Loucy (cell line): ENCODE measurements around the gene KIDINS220.

Experiments used
- H2AFZ ChIP-seq: fragments of 200-600 bp; sonication (generic); 2 replicates; pipeline ENCODE4 v1.6.0; 2016; ENCODE audit warnings: antibody characterized with exemption, mild to moderate bottlenecking, low read length, moderate library complexity
- H3F3A ChIP-seq: fragments of 200-600 bp; 2 replicates; pipeline ENCODE4 v1.6.0; 2016; ENCODE audit warnings: antibody characterized with exemption, low read depth, mild to moderate bottlenecking
- H3K27me3 ChIP-seq: fragments of 200-600 bp; sonication (generic); 2 replicates; pipeline ENCODE4 v1.6.1; 2014; ENCODE audit warnings: low read length, mild to moderate bottlenecking; ENCODE audit not compliant: insufficient read depth, poor library complexity, severe bottlenecking
- H3K36me3 ChIP-seq: fragments of 200-600 bp; sonication (generic); 2 replicates; pipeline ENCODE4 v1.6.1; 2016; ENCODE audit warnings: low read length; ENCODE audit not compliant: insufficient read depth
- H3K4me1 ChIP-seq: fragments of 200-600 bp; sonication (generic); 2 replicates; pipeline ENCODE4 v1.5.1; 2014; ENCODE audit warnings: low read length, mild to moderate bottlenecking; ENCODE audit not compliant: insufficient read depth, poor library complexity, severe bottlenecking
- H3K4me2 ChIP-seq: fragments of 200-600 bp; sonication (generic); 2 replicates; pipeline ENCODE4 v1.6.0; 2014; ENCODE audit warnings: antibody characterized with exemption, low read length, low read depth, mild to moderate bottlenecking; ENCODE audit not compliant: poor library complexity, severe bottlenecking
- H3K4me3 ChIP-seq: fragments of 200-600 bp; sonication (generic); 2 replicates; pipeline ENCODE4 v1.5.1; 2014; ENCODE audit warnings: low read length, mild to moderate bottlenecking, mixed read lengths; ENCODE audit not compliant: poor library complexity, severe bottlenecking
- H3K79me2 ChIP-seq: fragments of 200-600 bp; sonication (generic); 2 replicates; pipeline ENCODE4 v1.6.1; 2014; ENCODE audit warnings: low read length; ENCODE audit not compliant: insufficient read depth
- H3K9ac ChIP-seq: fragments of 200-600 bp; sonication (generic); 2 replicates; pipeline ENCODE4 v1.6.0; 2014; ENCODE audit warnings: mild to moderate bottlenecking, low read depth, low read length, moderate library complexity; ENCODE audit not compliant: poor library complexity, severe bottlenecking
- H3K9me2 ChIP-seq: fragments of 200-600 bp; sonication (generic); replicated peaks from 2 replicates; pipeline ENCODE4 v1.6.1; 2016; ENCODE audit warnings: low read depth, low read length, mixed read lengths
- H3K9me3 ChIP-seq: fragments of 200-600 bp; sonication (generic); 2 replicates; pipeline ENCODE4 v1.6.1; 2014; ENCODE audit warnings: mild to moderate bottlenecking, antibody characterized with exemption, low read length, low read depth; ENCODE audit not compliant: insufficient read depth
- H4K20me1 ChIP-seq: fragments of 200-600 bp; sonication (generic); 2 replicates; pipeline ENCODE4 v1.6.0; 2014; ENCODE audit warnings: antibody characterized with exemption, low read length, mild to moderate bottlenecking; ENCODE audit not compliant: insufficient read depth, poor library complexity, severe bottlenecking
- EZH2phosphoT487 ChIP-seq: fragments of 200-600 bp; IDR thresholded peaks from 2 replicates; pipeline ENCODE4 v1.6.1; 2018; ENCODE audit warnings: antibody characterized with exemption, mild to moderate bottlenecking, moderate library complexity, borderline replicate concordance
- TF ChIP-seq, protein P1 (sequence below): fragments of 200-600 bp; sonication (generic); conservative IDR thresholded peaks from 2 replicates; pipeline ENCODE4 v1.5.1; 2014; ENCODE audit warnings: mild to moderate bottlenecking, antibody characterized with exemption, low read length

KIDINS220 gene

DNA sequence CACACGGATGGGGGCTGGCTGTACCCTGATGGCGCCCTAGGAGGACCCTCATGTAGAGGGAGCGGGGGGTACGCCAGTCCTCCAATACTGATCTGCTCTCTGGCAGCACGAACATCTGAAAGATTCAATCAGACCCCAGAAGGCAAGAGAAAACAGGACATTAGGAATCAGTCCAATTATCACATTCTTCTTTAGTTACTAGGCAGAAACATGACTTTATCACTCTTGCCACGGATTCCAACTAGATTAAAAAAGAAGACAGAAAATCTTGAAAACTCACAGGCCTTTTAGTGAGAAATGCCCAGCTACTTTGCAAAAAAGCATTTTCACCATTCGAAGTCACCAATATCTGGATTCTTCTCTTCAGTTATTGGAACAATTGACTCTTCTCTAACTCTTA lies 87.2 kb downstream of the KIDINS220 start:
- no peaks in the 10 kb centered on the region for H4K20me1 ChIP-seq
- no peaks in the 10 kb centered on the region for H3K27me3 ChIP-seq
- H3K4me3 ChIP-seq, result no peak overlapping the region
- no peak overlapping the region for H3K4me2 ChIP-seq
- H3K36me3 ChIP-seq, result peaks cover 18% of the 10 kb centered on the region; the same call in 1 of the 2 replicates
- TF ChIP-seq, protein P1, sequence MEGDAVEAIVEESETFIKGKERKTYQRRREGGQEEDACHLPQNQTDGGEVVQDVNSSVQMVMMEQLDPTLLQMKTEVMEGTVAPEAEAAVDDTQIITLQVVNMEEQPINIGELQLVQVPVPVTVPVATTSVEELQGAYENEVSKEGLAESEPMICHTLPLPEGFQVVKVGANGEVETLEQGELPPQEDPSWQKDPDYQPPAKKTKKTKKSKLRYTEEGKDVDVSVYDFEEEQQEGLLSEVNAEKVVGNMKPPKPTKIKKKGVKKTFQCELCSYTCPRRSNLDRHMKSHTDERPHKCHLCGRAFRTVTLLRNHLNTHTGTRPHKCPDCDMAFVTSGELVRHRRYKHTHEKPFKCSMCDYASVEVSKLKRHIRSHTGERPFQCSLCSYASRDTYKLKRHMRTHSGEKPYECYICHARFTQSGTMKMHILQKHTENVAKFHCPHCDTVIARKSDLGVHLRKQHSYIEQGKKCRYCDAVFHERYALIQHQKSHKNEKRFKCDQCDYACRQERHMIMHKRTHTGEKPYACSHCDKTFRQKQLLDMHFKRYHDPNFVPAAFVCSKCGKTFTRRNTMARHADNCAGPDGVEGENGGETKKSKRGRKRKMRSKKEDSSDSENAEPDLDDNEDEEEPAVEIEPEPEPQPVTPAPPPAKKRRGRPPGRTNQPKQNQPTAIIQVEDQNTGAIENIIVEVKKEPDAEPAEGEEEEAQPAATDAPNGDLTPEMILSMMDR, result no peak
- no peak for TF ChIP-seq EZH2phosphoT487
- no peaks in the 10 kb centered on the region for H3K9me3 ChIP-seq
- no peaks in the 10 kb centered on the region for H3K79me2 ChIP-seq
- H2AFZ ChIP-seq, result no peak overlapping the region
- H3K9me2 ChIP-seq, result no peaks in the 10 kb centered on the region
- no peak overlapping the region for H3K9ac ChIP-seq
- no peaks in the 10 kb centered on the region for H3F3A ChIP-seq
- no peaks in the 10 kb centered on the region for H3K4me1 ChIP-seq

DNA sequence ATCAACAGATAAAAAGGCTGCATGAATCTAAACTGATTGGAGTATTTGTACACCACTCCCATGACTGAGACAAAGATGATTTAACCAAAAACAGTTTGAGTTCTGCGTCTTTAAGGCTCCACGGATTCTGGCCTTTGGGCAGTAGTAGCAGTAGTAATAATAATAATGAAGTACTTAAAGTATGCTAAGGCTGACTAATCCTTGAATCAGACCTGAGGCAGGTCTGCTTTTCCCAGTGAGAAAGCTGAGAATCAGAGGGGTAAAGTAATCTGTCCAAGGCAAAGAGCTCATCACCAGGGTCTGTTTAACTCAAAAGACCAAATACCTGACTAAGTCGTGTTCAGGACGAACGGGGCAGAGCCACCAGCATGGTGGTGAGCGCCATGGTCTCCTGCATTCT lies 94.2 kb downstream of the KIDINS220 start:
- Histone ChIP-seq H3K27me3 (no peaks in the 10 kb centered on the region), H3K36me3 (peaks cover 20% of the 10 kb centered on the region; the same call in 1 of the 2 replicates), H3K4me1 (no peaks in the 10 kb centered on the region), H3F3A (no peaks in the 10 kb centered on the region), H3K4me2 (no peak overlapping the region), H2AFZ (no peak overlapping the region), H3K9ac (no peak overlapping the region), H3K9me3 (no peaks in the 10 kb centered on the region), H3K9me2 (no peaks in the 10 kb centered on the region), H4K20me1 (no peaks in the 10 kb centered on the region), H3K79me2 (no peaks in the 10 kb centered on the region), H3K4me3 (no peak overlapping the region)
- TF ChIP-seq EZH2phosphoT487, result no peak
- TF ChIP-seq, protein P1, result no peak

DNA sequence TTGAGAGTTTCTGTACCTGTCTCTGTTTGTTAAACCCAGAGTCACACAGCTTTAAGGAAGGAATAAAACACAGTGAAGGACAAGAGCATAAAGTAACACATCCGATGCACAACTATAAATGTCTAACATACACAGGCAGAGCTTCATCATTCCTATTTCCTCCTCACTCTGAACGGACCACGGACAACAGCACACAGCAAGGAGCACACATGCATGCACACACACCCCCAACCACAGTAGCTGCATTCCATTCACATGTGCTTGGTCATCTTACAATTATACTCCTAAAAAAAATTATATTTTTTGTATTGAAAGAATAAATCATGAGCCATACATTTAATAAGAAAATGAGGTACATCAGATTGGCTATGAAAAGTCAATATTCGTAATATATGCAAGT lies 97.3 kb downstream of the KIDINS220 start:
- Histone ChIP-seq H3K36me3 (peaks cover 18% of the 10 kb centered on the region; the same call in 1 of the 2 replicates), H3K9me2 (no peaks in the 10 kb centered on the region), H3F3A (no peaks in the 10 kb centered on the region), H3K9me3 (no peaks in the 10 kb centered on the region), H4K20me1 (no peaks in the 10 kb centered on the region), H3K4me3 (no peak overlapping the region), H2AFZ (no peak overlapping the region), H3K9ac (no peak overlapping the region), H3K4me1 (no peaks in the 10 kb centered on the region), H3K4me2 (no peak overlapping the region), H3K27me3 (no peaks in the 10 kb centered on the region), H3K79me2 (no peaks in the 10 kb centered on the region)
- TF ChIP-seq, protein P1, result no peak
- TF ChIP-seq EZH2phosphoT487, result no peak
